Retina (tissue), 1 donor: ENCODE results near the gene MAGI2.

ENCODE experiments used
- DNase-seq: peaks from one replicate; pipeline ENCODE4 v3.0.0-alpha.2; 2016

Gene MAGI2

GRCh38 chr7:78151229-78151628, 1302.2 kb downstream of the MAGI2 start:
- DNase-seq, result no peak

GRCh38 chr7:78149787-78150186, 1303.7 kb downstream of the MAGI2 start:
- no peak for DNase-seq

- no peak for DNase-seq
Measured at GRCh38 chr7:78148166-78148894, 1305.1 kb downstream of the MAGI2 start.

- no peak for DNase-seq
Measured at GRCh38 chr7:78146546-78146945, 1306.9 kb downstream of the MAGI2 start.

- no peak for DNase-seq
Measured at GRCh38 chr7:78143661-78144060, 1309.8 kb downstream of the MAGI2 start.

GRCh38 chr7:78141522-78142281, 1311.8 kb downstream of the MAGI2 start:
- no peak for DNase-seq

DNA sequence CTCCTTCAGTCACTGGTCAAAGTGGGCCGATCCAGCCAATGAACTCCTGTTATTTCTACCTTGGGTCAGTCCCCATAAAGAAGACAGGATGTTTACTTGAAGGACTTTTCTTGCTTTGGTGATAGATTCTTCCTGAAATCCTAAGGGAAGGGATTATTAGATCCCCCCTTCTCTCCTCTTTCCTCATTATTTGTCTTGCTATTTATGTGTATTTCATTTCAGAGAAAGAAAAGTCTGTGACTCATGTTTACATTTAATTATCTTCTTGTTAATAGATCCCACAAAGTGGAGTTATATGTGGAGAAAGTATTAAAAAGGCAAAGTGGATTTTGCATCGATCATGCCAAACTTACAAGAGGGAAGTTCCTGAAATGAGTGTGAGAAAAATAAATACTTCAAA, 1313.4 kb downstream of the MAGI2 start:
- DNase-seq, result no peak

DNA sequence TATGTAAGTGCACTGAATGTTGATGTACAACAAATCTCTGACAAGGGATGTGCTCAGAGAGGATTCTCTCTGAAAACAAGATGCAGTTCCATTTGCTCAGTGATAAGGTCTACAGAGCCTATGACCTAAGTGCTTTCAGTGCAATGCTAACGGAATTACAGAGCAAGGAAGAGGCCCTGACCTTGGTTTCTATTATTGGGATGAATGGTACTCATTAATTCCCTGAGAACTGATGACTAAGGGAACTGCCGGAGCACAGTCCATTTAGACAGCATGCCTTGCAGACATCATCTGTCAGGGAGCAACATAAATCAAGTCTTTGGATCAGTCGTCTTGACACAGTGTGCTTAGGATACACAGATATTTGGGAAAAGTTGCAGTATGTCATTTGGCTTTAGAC, 1314.1 kb downstream of the MAGI2 start:
- no peak for DNase-seq

GRCh38 chr7:78134774-78135173, 1318.7 kb downstream of the MAGI2 start:
- no peak for DNase-seq

DNA sequence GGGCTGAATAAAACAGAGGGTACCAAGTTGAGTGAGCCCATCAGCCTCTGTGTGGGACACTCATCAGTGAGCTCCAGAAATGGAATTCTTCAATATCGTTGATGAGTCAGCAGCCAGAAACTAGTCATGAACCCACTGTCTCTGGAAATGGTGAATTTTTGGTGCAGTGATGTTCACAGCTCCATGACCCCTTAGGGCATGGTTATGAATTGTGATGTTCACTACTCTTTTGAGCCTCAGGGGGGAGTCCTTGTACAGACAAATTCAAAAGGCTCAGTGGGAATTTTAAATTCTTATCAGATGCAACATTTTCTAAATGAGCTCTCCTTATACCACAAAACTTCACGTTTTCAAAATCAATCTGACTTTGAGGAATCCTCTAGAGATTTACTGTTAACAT, 1319.2 kb downstream of the MAGI2 start:
- DNase-seq, result no peak

- no peak for DNase-seq
Measured at GRCh38 chr7:78130446-78131215, 1322.8 kb downstream of the MAGI2 start.

- no peak for DNase-seq
Measured at GRCh38 chr7:78129865-78130264, 1323.6 kb downstream of the MAGI2 start.

DNA sequence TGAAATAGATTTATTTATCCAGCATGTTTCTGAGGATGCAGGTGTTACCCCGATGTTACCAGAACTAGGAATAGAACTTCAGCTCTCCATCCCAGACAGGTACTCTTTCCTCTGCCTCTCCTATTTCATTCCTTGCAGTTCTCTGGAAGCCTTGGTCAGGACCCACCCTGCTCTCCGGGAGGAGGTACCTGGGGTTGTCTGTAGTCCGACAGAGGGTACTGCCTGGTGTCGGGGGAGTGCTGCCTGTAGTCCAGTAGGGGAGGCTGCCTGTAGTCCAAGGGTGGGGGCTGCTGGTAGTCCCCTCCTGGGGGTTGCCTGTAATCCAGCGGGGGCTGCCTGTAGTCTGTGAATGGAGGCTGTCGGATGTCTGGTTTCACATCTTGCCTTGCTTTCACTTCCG, 1326.5 kb downstream of the MAGI2 start:
- DNase-seq, result no peak

DNA sequence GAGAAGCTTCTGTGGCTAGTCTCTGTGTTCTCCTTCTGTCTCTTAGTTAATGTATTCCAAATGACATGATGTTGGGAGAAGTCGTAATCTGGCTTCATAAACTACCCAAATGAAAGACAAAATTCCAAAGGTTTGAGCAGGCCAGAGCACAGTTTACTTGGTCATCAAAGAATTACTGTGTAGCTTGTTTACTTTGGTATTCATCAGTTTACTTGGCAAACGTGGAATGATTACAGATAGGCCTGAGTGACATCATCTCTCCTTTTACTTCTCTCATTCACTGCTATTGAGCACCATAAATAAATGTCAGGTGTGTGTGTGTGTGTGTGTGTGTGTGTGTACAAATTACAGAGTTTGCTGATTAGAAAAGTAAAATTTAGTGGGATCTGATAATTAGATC, 1327.6 kb downstream of the MAGI2 start:
- DNase-seq, result no peak

- DNase-seq, result no peak
Measured at GRCh38 chr7:78124216-78124615, 1329.3 kb downstream of the MAGI2 start.

GRCh38 chr7:78121888-78122287, 1331.6 kb downstream of the MAGI2 start:
- no peak for DNase-seq

- no peak for DNase-seq
Measured at GRCh38 chr7:78118470-78118869, 1335.0 kb downstream of the MAGI2 start.

GRCh38 chr7:78115876-78116275, 1337.6 kb downstream of the MAGI2 start:
- DNase-seq, result no peak

GRCh38 chr7:78114993-78115392, 1338.5 kb downstream of the MAGI2 start:
- no peak for DNase-seq

- no peak for DNase-seq
Measured at GRCh38 chr7:78112488-78112887, 1341.0 kb downstream of the MAGI2 start.

DNA sequence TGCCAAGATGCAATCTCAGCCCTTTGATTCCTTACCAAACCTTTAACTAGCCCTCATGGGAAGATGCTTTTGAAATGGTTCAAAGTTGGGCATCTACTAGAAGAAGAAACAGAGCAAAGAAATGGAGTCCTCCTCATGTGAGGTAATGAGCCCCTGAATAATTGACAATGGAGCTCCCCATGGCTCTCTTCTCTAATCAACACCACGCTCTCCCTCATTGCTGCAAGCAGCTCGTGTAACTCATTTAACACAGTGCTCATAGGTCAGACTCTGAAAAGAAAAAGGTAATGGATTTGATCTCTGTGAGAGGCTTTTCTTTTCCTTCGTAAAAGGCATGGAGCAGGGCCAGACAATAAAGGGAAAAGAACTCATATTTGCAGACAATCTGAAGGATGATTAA, 1342.1 kb downstream of the MAGI2 start:
- DNase-seq, result peak; percentile 22

DNA sequence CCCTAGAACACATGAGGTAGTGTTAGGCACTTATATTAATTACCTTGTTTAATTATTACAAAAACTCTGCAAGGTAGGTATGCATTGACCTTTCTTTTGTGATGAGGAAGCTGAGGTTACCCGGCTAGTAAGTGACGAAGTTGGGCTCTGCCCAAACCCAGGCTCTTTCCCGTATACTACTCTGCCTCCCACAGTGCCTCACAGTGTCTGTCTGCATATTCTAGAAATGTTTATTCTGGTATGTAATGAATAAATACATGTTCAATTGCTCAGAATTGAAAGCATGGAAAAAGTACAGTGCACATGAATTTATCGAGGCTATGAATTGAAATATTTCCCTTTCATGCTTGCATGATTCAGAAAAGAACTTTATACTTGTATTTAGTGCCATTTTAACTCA, 1350.0 kb downstream of the MAGI2 start:
- DNase-seq, result no peak

DNA sequence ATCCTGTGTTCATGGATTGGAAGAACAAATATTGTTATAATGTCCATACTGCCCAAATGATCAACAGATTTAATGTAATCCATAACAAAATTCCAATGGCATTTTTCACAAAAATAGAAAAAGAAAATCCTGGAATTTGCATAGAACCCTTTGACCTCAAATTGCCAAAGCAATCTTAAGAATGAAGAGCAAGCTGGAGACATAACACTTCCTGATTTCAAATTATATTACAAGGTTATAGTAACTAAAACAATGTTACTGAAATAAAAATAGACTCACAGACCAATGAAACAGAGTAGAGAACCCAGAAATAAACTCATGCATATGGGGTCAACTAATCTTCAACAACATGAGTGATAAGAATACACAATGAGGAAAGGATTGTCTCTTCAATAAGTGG, 1352.4 kb downstream of the MAGI2 start:
- DNase-seq, result no peak
